CD4-positive, alpha-beta T cell treated with Interleukin-4 for 1 hour (primary cell): Measurements from ENCODE around the gene ASB2.

Experiments
- DNase-seq, 2 donors: peaks; one replicate each; pipeline ENCODE4 v3.0.0-alpha.2; 2020 to 2022

ASB2 gene

GRCh38 chr14:93946104-93946503 lies 30.3 kb downstream of the ASB2 start:
- no peak for DNase-seq

GRCh38 chr14:93945070-93945399 lies 31.3 kb downstream of the ASB2 start:
- DNase-seq, result no peak

GRCh38 chr14:93944348-93945069 lies 31.9 kb downstream of the ASB2 start:
- no peak for DNase-seq

GRCh38 chr14:93943930-93944329 lies 32.4 kb downstream of the ASB2 start:
- DNase-seq, result no peak

- no peak for DNase-seq
These were observed 33.3 kb downstream of the ASB2 start for GRCh38 chr14:93943052-93943451.

GRCh38 chr14:93941293-93941910 lies 35.0 kb downstream of the ASB2 start:
- no peak for DNase-seq

GRCh38 chr14:93940437-93940836 lies 35.9 kb downstream of the ASB2 start:
- no peak for DNase-seq

- peak; percentile 88 to 90 for DNase-seq
These were observed 36.8 kb downstream of the ASB2 start for GRCh38 chr14:93939304-93940229.

- no peak for DNase-seq
These were observed 37.5 kb downstream of the ASB2 start for GRCh38 chr14:93938751-93939303.

- no peak for DNase-seq
These were observed 38.9 kb downstream of the ASB2 start for GRCh38 chr14:93937519-93937918.

- DNase-seq, result no peak
These were observed 39.4 kb downstream of the ASB2 start for GRCh38 chr14:93936926-93937325.

- no peak for DNase-seq
These were observed 40.1 kb downstream of the ASB2 start for GRCh38 chr14:93936245-93936644.

- no peak for DNase-seq
These were observed 41.2 kb downstream of the ASB2 start for GRCh38 chr14:93935213-93935612.

- DNase-seq, result no peak
These were observed 43.7 kb downstream of the ASB2 start for GRCh38 chr14:93932642-93933041.

GRCh38 chr14:93930989-93931307 lies 45.4 kb downstream of the ASB2 start:
- no peak for DNase-seq

- no peak for DNase-seq
These were observed 45.9 kb downstream of the ASB2 start for GRCh38 chr14:93930296-93930988.

- DNase-seq, result no peak
These were observed 46.7 kb downstream of the ASB2 start for GRCh38 chr14:93929657-93930056.

- no peak for DNase-seq
These were observed 47.3 kb downstream of the ASB2 start for GRCh38 chr14:93929048-93929535.

- no peak for DNase-seq
These were observed 48.0 kb downstream of the ASB2 start for GRCh38 chr14:93928184-93929047.

GRCh38 chr14:93927800-93928145 lies 48.6 kb downstream of the ASB2 start:
- DNase-seq, result no peak

- no peak for DNase-seq
These were observed 49.2 kb downstream of the ASB2 start, which contains the start of gene FAM181A for GRCh38 chr14:93926873-93927799. Gene FAM181A, plus strand, starts transcription at chr14:93927344. Its CDS starts 942 bp downstream, at chr14:93928286.
